Neural cell (in vitro differentiated cells): ENCODE measurements around the gene CAMKV. TPM values are rescaled to one million over a fixed set of nuclear protein-coding genes. Genes with fewer than 3 reads are reported as not detected.

ENCODE experiments used
- H2AFZ ChIP-seq: fragments of 200-600, 300-800 bp; sonication (generic), shearing (Covaris generic); 2 replicates; pipeline ENCODE4 v1.6.0; 2014; ENCODE audit warnings: low read depth, mild to moderate bottlenecking, antibody characterized with exemption, low read length, moderate library complexity
- H3F3A ChIP-seq: fragments of 200-600 bp; shearing (Covaris generic); 2 replicates; pipeline ENCODE4 v1.6.1; 2016; ENCODE audit warnings: mild to moderate bottlenecking, moderate library complexity, mixed read lengths, antibody characterized with exemption, low read length; ENCODE audit not compliant: insufficient read depth, poor library complexity, severe bottlenecking
- H3K27ac ChIP-seq: fragments of 200-600, 300-800 bp; sonication (generic), shearing (Covaris generic); 2 replicates; pipeline ENCODE4 v1.5.1; 2014; ENCODE audit warnings: mild to moderate bottlenecking, low read length, moderate library complexity
- H3K27me3 ChIP-seq: fragments of 300-800, 200-600 bp; sonication (generic), shearing (Covaris generic); 2 replicates; pipeline ENCODE4 v1.6.0; 2014; ENCODE audit warnings: mild to moderate bottlenecking, low read depth, low read length, moderate library complexity; ENCODE audit not compliant: insufficient read depth
- H3K36me3 ChIP-seq: fragments of 300-800, 200-600 bp; sonication (generic), shearing (Covaris generic); 2 replicates; pipeline ENCODE4 v1.5.1; 2014; ENCODE audit warnings: mild to moderate bottlenecking, antibody characterized with exemption, low read length, moderate library complexity; ENCODE audit not compliant: insufficient read depth
- H3K4me2 ChIP-seq: fragments of 300-800, 200-600 bp; sonication (generic), shearing (Covaris generic); 2 replicates; pipeline ENCODE4 v1.6.0; 2014; ENCODE audit warnings: mild to moderate bottlenecking, low read length
- H3K4me3 ChIP-seq: fragments of 300-800, 200-600 bp; sonication (generic), shearing (Covaris generic); 2 replicates; pipeline ENCODE4 v1.5.1; 2014; ENCODE audit warnings: mild to moderate bottlenecking, low read length, moderate library complexity
- H3K79me2 ChIP-seq: fragments of 200-600 bp; shearing (Covaris generic); replicated peaks from 2 replicates; pipeline ENCODE4 v1.6.0; 2014; ENCODE audit warnings: mild to moderate bottlenecking, low read length, moderate library complexity; ENCODE audit not compliant: insufficient read depth
- H3K9ac ChIP-seq: fragments of 300-800, 200-600 bp; sonication (generic), shearing (Covaris generic); 2 replicates; pipeline ENCODE4 v1.6.1; 2016; ENCODE audit warnings: mild to moderate bottlenecking, low read length, mixed read lengths
- H3K9me2 ChIP-seq: fragments of 200-600 bp; shearing (Covaris generic); 2 replicates; pipeline ENCODE4 v1.6.1; 2016; ENCODE audit warnings: mild to moderate bottlenecking, low read length, mixed read lengths; ENCODE audit not compliant: insufficient read depth
- H3K9me3 ChIP-seq: fragments of 200-600, 300-800 bp; sonication (generic), shearing (Covaris generic); 2 replicates; pipeline ENCODE4 v1.6.1; 2016; ENCODE audit warnings: mild to moderate bottlenecking, mixed run types, low read length, moderate library complexity, mixed read lengths
- H4K20me1 ChIP-seq: fragments of 200-600 bp; shearing (Covaris generic); 2 replicates; pipeline ENCODE4 v1.6.1; 2016; ENCODE audit warnings: mild to moderate bottlenecking, mixed run types; ENCODE audit not compliant: insufficient read depth
- EP300 ChIP-seq: fragments of 450-650 bp; conservative IDR thresholded peaks from 2 replicates; pipeline ENCODE4 v1.6.1; 2014; ENCODE audit warnings: antibody characterized with exemption, mild to moderate bottlenecking, moderate library complexity; ENCODE audit not compliant: poor library complexity, severe bottlenecking
- EZH2 ChIP-seq: fragments of 200-600, 300-800 bp; shearing (Covaris generic), sonication (generic); IDR thresholded peaks from 2 replicates; pipeline ENCODE4 v1.6.1; 2014; ENCODE audit warnings: antibody characterized with exemption, low read length, borderline replicate concordance, mild to moderate bottlenecking; ENCODE audit not compliant: insufficient read depth, poor library complexity, severe bottlenecking
- MXI1 ChIP-seq: fragments of 450-650 bp; conservative IDR thresholded peaks from 2 replicates; pipeline ENCODE4 v1.6.1; 2014; ENCODE audit warnings: antibody characterized with exemption, mild to moderate bottlenecking; ENCODE audit not compliant: poor library complexity, severe bottlenecking
- POLR2AphosphoS5 ChIP-seq: IDR thresholded peaks from 2 replicates; pipeline ENCODE4 v1.6.1; 2012
- RAD21 ChIP-seq: fragments of 450-650 bp; conservative IDR thresholded peaks from 2 replicates; pipeline ENCODE4 v1.6.1; 2014; ENCODE audit warnings: antibody characterized with exemption, mild to moderate bottlenecking, moderate library complexity
- REST ChIP-seq: IDR thresholded peaks from 2 replicates; pipeline ENCODE4 v1.6.1; 2012; ENCODE audit warnings: borderline replicate concordance
- SMC3 ChIP-seq: fragments of 450-650 bp; conservative IDR thresholded peaks from 2 replicates; pipeline ENCODE4 v1.6.1; 2014; ENCODE audit warnings: antibody characterized with exemption, mild to moderate bottlenecking, moderate library complexity; ENCODE audit not compliant: poor library complexity
- TAF1 ChIP-seq: IDR thresholded peaks from 2 replicates; pipeline ENCODE4 v1.6.1; 2012; ENCODE audit warnings: low read depth
- polyA plus RNA-seq: library from polyadenylated mRNA; depleted of rRNA; stranded (reverse); fragments of >200 nt; gene quantifications from 2 replicates; pipeline ENCODE4 v1.2.3, GENCODE V29; 2014
- TF ChIP-seq, protein P1 (sequence below): fragments of 450-650 bp; IDR thresholded peaks from 2 replicates; pipeline ENCODE4 v1.5.1; 2014; ENCODE audit warnings: antibody characterized with exemption, mild to moderate bottlenecking, moderate library complexity; ENCODE audit not compliant: poor library complexity, severe bottlenecking

CAMKV gene
- polyA plus RNA-seq, 1 donor from 2014 or later = 293 TPM

DNA sequence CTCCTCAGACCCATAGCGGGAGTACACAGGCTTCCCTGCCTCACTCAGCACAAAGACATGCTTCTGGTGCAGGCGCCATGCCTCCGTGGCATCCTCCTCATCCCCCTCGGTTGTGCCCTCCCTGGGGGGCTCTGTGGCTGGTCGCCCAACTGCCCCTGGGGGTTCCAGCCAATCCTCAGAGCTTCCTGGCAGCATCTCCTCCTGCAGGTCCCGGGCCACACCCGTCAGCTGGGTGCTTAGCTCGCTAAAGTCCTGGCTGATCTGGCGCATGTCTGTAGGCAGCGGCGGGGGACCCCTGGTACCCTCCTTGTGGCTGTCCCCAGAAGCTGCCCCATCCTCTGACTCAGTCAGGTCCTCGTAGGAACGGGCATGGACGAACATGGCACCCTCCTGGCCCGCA lies 41.9 kb upstream of the CAMKV start:
- no peak for TF ChIP-seq EP300
- TF ChIP-seq, protein P1, sequence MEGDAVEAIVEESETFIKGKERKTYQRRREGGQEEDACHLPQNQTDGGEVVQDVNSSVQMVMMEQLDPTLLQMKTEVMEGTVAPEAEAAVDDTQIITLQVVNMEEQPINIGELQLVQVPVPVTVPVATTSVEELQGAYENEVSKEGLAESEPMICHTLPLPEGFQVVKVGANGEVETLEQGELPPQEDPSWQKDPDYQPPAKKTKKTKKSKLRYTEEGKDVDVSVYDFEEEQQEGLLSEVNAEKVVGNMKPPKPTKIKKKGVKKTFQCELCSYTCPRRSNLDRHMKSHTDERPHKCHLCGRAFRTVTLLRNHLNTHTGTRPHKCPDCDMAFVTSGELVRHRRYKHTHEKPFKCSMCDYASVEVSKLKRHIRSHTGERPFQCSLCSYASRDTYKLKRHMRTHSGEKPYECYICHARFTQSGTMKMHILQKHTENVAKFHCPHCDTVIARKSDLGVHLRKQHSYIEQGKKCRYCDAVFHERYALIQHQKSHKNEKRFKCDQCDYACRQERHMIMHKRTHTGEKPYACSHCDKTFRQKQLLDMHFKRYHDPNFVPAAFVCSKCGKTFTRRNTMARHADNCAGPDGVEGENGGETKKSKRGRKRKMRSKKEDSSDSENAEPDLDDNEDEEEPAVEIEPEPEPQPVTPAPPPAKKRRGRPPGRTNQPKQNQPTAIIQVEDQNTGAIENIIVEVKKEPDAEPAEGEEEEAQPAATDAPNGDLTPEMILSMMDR = no peak
- TF ChIP-seq POLR2AphosphoS5 = no peak
- TF ChIP-seq REST = no peak
- no peak for TF ChIP-seq TAF1
- TF ChIP-seq MXI1 = no peak
- TF ChIP-seq EZH2 = no peak

DNA sequence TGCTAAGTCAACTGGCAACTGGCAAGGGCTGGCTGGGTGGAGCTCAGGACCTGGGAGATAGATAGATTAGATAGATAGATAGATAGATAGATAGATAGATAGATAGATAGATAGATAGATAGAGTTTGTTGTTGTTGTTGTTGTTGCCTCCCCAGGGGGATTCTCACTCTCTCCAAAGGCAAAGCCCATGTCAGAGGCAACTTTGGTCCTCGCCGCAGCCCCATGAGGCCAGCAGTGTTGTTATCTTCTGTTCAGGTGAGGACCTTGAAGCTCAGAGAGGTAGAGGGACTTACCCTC lies 41.4 kb upstream of the CAMKV start:
- Histone ChIP-seq H4K20me1 (no peaks in the 10 kb centered on the region), H3F3A (no peaks in the 10 kb centered on the region), H3K9ac (no peak overlapping the region), H3K36me3 (no peaks in the 10 kb centered on the region), H3K27me3 (no peaks in the 10 kb centered on the region), H3K27ac (no peak overlapping the region), H3K9me3 (no peaks in the 10 kb centered on the region), H3K4me3 (no peak overlapping the region), H2AFZ (no peak overlapping the region), H3K9me2 (no peaks in the 10 kb centered on the region), H3K79me2 (no peaks in the 10 kb centered on the region), H3K4me2 (no peak overlapping the region)
- no peak for TF ChIP-seq SMC3
- TF ChIP-seq REST = no peak
- TF ChIP-seq, protein P1 = no peak
- TF ChIP-seq TAF1 = no peak
- no peak for TF ChIP-seq RAD21
- no peak for TF ChIP-seq EP300
- no peak for TF ChIP-seq MXI1
- no peak for TF ChIP-seq POLR2AphosphoS5
- TF ChIP-seq EZH2 = no peak

More for the DNA sequence above, 41.9 kb upstream of the CAMKV start:
- H3K79me2 ChIP-seq = no peaks in the 10 kb centered on the region
- H3K27ac ChIP-seq = no peak overlapping the region
- H2AFZ ChIP-seq = no peak overlapping the region
- H3K9ac ChIP-seq = no peak overlapping the region
- no peaks in the 10 kb centered on the region for H3K9me3 ChIP-seq
- no peaks in the 10 kb centered on the region for H4K20me1 ChIP-seq
- no peaks in the 10 kb centered on the region for H3K27me3 ChIP-seq
- no peaks in the 10 kb centered on the region for H3K9me2 ChIP-seq
- H3K4me3 ChIP-seq = no peak overlapping the region
- no peaks in the 10 kb centered on the region for H3F3A ChIP-seq
- H3K36me3 ChIP-seq = no peaks in the 10 kb centered on the region
- no peak overlapping the region for H3K4me2 ChIP-seq
